ENCODE results near the gene VWA5A.

- TF ChIP-seq CTCF (IDR thresholded peaks at IDR 0.05) (no peak), POLR2A (IDR thresholded peaks at IDR 0.05) (no peak)
Observed at GRCh38 chr11:124152770-124153407, 37.6 kb downstream of the VWA5A start.

Data from tibial nerve (tissue), 3 donors.